Hematopoietic multipotent progenitor cell treated with erythropoietin and hydrocortisone succinate and interleukin-3 and kit ligand, for 17 days (in vitro differentiated cells): Measurements from ENCODE around the gene LRP4.
"Not testable (repeated sequence)": the region's sequence is repeated elsewhere in the genome, so short reads cannot be mapped to it uniquely, and the experiment has no call there.

Source experiments
- DNase-seq: peaks from one replicate; pipeline ENCODE4 v3.0.0-alpha.2; 2015; ENCODE audit warnings: low spot score

Gene LRP4

GRCh38 chr11:46918083-46918787, at the start of gene LRP4:
Gene LRP4 (minus strand): TSS chr11:46918550. CDS start chr11:46918379, 171 bp downstream.
- DNase-seq: no peak

GRCh38 chr11:46967962-46968361, 49.6 kb upstream of the LRP4 start:
- DNase-seq: no peak

GRCh38 chr11:46966773-46967172, 48.4 kb upstream of the LRP4 start:
- no peak for DNase-seq

GRCh38 chr11:46963844-46964243, 45.5 kb upstream of the LRP4 start:
- DNase-seq: no peak

GRCh38 chr11:46961886-46962285, 43.5 kb upstream of the LRP4 start:
- not testable (repeated sequence) for DNase-seq

- no peak for DNase-seq
These were observed 42.7 kb upstream of the LRP4 start for GRCh38 chr11:46961041-46961440.

DNA sequence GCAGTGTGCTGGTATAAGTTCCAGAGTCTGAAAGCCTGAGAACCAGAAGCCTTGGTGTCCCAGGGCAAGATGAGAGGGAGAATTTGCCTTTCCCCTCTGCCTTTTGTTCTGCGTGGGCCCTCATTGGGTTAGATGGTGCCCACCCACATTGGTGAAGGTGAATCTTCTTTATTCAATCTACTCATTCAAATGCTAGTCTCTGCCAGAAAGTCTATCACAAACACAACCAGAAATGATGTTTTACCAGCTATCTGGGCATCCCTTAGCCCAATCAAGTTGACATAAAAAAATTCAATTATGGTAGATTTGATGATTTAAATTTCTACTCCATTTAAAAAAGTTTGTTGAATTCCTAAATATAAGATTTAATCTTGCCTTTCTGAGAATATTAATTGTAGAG, 40.4 kb upstream of the LRP4 start:
- no peak for DNase-seq

- no peak for DNase-seq
These were observed 34.7 kb upstream of the LRP4 start for GRCh38 chr11:46953093-46953492.

DNA sequence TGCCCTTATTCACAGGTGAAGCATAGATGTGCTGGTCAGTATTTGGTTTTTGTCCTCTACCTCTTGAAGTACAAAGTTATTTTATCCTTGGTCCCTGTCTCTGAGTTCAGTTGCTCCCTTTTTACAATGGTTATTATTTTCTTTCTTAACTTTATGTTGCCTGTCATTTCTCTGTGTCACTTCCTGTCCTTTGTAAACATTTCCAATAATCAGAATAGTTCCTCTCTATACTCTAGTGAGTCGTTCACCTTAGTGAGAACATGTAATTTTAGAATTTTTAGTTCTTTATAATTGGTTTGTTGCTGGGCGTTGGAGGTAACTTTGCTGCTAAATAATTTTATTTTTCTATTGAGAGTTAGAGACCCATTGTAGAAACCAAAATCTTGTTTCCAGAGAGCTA, 34.2 kb upstream of the LRP4 start:
- no peak for DNase-seq

DNA sequence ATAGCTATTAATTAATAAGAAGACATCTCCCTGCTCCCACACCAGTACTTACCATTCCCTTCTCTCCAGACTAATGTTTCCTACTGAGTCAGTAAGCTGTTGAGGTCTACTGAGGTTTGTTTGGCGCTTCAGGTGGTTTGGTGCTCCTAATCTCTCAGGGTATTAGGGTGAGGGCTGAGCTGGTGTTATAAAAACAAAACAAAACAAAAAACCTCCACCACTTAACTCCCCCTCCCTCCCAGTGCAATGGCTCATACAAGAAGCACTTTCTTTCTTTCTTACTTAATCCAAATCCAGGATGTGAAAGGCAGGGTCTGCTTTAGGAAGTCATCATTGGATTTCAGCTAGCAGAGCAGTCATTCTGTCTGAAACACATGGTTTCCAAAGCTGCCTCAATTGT, 33.5 kb upstream of the LRP4 start:
- no peak for DNase-seq

GRCh38 chr11:46949297-46949696, 30.9 kb upstream of the LRP4 start:
- DNase-seq: no peak

DNA sequence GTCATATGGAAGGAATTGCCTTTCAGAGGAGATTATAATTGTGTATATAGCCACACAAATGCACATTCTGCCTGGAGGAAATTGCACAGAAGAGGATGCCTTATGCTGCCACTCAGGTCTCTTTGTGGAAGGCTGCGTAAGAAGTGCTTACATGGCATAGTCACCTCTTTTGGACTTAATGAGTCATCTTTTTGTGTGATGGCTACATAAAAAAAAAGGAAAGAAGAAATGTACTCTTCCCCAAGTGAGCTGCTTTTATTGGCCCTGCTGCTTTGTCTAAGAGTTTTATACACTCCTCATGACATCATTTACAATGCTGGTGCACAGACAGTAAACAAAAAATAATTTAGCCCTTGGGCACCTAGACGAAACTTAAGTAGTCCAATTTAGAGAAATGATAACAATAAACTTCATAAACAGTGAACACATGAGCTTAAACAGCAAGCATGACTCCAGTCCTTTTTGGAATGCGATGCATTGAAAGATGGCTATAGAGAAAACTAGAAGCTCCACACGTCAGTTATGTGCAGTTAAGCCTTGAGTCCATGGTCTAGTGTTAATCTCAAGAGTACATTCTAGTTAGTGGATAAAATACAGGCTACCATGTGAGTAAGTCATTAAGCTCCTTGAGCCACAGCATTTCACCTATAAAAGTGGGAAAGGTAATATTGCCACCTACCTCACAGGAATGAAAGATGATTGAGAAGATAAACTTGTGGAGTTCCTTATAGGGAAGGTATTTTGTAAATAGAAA, 30.2 kb upstream of the LRP4 start:
- DNase-seq: no peak

DNA sequence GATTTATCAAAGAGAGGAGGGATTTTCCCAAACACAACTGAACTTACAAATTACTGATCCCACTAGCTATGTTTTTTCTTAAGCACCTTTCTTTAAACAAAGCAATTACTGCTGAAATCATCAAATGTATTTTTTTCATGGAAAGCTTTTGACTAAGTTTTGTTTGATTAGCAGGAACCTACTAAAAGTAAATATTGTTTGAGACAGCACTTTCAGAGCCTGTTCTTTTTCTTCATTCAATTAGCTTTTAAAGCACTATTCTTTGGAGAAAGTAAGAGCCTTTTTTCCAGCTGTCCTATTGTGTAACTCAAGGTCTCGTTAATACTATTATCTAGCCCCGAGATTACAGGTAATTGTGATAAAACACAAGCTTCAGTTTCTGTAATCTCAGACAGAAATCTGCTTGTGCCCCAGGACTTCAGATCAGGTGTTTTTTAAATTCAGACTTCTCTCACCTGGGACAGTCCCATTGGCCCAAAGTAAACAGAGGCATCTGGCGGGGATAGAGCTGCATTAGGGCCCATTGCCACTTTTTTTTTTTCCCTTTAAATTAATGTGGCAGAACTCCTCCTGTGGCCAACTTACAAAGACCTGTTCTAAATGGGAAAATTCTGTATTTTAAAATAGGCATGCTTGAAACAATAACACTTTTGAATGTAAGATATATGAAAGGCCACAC, 29.2 kb upstream of the LRP4 start:
- DNase-seq: no peak

DNA sequence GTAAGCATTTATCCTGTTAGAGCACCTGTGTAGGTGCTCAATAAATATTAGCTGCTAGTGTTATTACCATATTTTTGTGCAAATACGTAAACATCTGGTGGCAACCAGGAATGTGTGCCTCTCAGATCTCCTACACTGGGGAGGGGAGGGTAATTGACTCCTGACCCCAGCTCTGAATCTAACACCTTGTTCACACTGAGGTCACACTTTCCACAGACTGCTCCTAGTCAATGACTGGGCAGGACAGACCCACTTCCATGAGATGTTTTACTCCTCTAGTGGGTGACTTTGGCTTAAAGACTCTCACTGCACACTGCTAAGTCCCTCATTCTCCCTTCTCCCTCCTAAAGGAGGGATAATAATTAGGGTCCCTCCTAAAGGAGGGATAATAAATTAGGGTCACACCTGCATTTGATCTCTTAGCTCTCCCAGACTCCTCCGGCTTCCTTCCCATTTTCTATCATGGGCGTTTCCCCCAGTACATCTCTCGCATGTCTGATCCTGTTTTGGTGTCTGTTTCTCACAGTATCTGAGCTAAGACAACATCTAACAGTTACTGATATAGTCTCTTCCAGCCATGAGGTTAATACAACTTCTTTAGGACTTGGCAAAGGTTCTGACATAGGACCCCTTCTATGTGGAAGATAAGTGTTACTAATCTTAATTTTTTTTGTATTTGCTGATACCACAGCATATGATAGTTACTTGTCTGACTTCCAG, 26.2 kb upstream of the LRP4 start:
- DNase-seq: no peak

- DNase-seq: no peak
These were observed 23.8 kb upstream of the LRP4 start for GRCh38 chr11:46942172-46942571.

DNA sequence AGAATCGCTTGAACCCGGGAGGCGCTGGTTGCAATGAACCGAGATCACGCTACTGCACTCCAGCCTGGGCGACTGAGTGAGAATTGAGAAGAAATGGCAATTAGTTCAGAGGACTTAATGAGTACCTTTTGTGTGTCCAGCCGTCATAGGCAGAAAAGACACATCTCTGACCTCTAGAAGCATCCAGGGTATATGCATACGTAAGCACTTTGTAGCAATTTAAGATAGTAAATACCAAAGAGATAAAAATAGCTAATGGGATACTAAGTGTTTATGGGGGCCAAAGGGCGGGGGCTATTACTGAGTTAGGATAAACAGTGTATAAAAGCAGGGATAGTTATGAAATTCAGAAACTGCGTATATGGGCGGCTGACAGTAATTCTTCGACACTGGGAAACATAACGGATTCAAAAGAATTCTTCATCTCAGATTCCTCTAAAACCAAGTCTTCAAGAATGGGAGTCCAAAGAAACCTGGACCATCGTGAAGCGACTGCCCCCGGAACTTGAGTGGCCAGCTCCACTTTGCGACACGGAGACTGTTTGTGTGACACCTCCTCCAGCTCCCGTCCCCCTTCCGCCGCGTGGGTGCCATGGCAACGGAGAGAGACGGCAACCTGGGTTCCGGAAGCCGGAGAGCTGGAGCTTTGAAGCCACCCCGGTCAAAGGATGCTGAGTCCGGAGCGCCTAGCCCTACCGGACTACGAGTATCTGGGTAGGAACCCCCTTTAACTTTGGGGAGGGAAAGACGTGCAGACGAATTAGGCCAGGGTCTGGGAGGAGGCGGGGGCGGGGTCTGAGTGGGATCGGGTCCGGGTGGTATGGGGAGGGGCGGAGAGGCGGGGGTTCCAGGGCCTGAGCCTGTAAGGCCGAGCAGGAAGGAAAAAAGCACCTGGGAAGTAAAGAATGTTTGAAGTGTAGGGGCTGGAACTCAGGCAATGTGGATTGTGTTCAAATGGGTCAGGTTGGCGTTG, 18.1 kb upstream of the LRP4 start, which contains the start of gene CSTPP1:
Gene CSTPP1, plus strand, starts transcription at position 624 of the 973 bp plus-strand sequence. Its CDS starts 45 bp downstream, at position 669.
- peak; percentile 83 for DNase-seq

DNA sequence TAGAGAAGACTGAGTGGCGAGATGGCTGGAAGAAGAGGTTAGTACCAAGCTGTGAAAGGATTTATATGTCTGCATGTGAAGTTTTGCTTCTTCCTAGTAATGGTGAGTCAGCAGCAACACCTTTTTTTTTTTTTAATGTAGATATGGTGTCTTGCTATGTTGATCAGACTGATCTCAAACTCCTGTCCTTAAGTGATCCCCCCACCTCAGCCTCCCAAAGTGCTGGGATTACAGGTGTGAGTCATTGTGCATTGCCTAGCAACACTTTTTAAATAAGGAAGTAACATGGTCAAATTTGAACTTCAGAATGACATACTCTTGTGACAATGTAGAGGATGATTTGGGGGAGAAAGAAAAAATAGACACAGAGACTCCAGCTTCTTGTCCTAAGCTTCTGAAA, 11.7 kb upstream of the LRP4 start:
- no peak for DNase-seq

GRCh38 chr11:46928701-46929100, 10.4 kb upstream of the LRP4 start:
- not testable (repeated sequence) for DNase-seq

DNA sequence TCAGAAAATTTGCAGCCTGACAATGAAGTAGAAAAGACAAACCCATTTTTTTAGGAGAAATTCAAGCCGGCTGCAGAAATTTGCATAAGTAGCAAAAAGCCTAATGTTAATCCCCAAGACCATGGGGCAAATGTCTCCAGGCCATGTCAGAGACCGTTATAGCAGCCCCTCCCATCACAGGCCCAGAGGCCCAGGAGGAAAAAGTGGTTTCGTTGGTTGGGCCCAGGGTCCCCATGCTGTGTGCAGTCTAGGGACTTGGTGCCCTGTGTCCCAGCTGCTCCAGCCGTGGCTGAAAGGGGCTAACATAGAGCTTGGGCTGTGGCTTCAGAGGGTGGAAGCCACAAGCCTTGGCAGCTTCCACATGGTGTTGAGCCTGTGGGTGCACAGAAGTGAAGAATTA, 9.6 kb upstream of the LRP4 start:
- not testable (repeated sequence) for DNase-seq

DNA sequence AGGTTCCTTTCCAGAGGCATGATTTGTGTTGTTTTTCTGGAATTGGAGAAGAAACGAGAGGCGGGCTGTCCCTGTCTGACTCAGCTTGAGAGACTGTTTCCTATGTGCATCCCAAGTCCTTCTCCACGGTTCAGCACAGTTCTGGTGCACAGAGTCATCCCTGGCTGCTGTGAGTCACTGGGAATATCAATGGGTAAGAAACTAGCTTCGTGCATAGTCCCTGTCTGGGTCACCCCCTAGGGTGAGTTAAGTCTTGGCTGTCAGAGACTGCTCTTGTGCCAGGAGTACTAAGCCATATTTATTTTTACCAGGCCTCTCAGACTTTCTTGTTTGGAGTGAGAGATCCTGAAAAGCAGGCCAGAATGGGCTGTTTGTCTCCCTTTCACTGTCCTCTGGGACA, 2.4 kb upstream of the LRP4 start:
- no peak for DNase-seq
